Inflammatory macrophage treated with lipopolysaccharide for 4 hours (primary cell): ENCODE results near the gene PPP1R15A.
"Not testable (repeated sequence)": the region's sequence is repeated elsewhere in the genome, so short reads cannot be mapped to it uniquely, and the experiment has no call there.

ENCODE experiments used
- DNase-seq: peaks from one replicate; pipeline ENCODE4 v3.0.0-alpha.2; 2020

Gene PPP1R15A

GRCh38 chr19:48881741-48882657 is 9.8 kb downstream of the PPP1R15A start:
- no peak for DNase-seq

GRCh38 chr19:48883726-48884125 is 11.5 kb downstream of the PPP1R15A start:
- no peak for DNase-seq

- no peak for DNase-seq
Observed at GRCh38 chr19:48887861-48888612, 15.8 kb downstream of the PPP1R15A start.

DNA sequence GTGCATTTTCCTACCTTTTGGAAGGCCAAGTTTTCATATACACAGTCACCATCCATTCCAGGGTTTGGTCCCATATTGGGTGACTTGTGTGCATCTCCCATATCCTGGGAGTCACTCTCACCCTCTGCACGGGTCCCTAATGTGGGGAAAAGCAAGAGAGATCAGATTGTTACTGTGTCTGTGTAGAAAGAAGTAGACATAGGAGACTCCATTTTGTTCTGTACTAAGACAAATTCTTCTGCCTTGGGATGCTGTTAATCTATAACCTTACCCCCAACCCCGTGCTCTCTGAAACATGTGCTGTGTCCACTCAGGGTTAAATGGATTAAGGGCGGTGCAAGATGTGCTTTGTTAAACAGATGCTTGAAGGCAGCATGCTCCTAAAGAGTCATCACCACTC is 17.3 kb downstream of the PPP1R15A start:
- DNase-seq, result not testable (repeated sequence)

GRCh38 chr19:48890551-48890950 is 18.3 kb downstream of the PPP1R15A start:
- DNase-seq, result no peak

DNA sequence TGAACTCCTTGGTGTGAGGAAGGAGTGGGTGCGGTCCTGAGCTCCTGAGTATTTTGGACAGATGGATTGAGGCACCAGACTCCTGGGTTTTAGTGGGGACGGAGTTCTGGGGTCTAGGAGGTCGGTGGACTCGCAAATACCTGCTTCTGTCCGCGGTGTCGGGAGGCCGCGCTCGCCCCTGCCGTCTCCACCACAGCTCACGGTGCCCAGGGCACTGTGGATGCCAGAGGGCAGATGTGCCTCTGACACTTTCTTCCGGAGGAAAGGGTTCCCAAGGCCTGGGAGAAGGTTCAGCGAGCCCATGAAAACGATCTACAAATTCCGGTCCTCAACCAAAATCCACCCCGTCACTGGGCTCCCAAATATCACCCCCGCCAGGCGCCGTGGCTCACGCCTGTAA is 23.0 kb downstream of the PPP1R15A start:
- no peak for DNase-seq

- no peak for DNase-seq
Observed at GRCh38 chr19:48896191-48896720, 24.0 kb downstream of the PPP1R15A start.

DNA sequence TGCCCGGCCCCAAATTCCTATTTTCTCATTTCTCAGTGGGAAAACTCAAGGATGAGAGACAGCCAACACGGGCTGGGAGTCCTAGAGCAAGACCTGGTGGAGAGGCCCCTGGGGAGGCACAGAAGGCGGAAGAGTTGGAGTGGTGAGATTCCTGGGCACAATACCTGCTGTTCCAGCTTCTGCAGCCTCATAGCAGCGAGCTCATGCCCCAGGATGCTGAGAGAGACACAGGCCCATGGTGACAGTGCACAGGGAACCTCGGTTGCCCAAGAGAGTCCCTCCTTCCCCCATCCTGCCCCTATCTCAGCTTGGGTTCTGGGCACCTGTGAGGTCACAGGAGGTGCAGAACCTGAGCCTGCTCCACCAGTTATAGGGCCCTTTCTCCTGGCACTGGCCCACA is 25.0 kb downstream of the PPP1R15A start:
- no peak for DNase-seq

DNA sequence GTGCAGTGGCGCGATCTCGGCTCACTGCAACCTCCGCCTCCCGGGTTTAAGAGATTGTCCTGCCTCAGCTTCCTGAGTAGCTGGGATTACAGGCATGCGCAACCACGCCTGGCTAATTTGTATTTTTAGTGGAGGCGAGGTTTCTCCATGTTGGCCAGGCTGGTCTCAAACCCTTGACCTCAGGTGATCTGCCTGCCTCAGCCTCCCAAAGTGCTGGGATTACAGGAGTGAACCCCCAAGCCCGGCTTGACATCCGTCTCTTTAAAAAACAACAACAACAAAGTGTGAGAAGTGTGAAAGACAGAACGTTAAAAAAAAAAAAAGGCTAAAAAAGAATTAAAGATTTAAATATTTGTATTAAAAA is 27.1 kb downstream of the PPP1R15A start:
- DNase-seq, result not testable (repeated sequence)

DNA sequence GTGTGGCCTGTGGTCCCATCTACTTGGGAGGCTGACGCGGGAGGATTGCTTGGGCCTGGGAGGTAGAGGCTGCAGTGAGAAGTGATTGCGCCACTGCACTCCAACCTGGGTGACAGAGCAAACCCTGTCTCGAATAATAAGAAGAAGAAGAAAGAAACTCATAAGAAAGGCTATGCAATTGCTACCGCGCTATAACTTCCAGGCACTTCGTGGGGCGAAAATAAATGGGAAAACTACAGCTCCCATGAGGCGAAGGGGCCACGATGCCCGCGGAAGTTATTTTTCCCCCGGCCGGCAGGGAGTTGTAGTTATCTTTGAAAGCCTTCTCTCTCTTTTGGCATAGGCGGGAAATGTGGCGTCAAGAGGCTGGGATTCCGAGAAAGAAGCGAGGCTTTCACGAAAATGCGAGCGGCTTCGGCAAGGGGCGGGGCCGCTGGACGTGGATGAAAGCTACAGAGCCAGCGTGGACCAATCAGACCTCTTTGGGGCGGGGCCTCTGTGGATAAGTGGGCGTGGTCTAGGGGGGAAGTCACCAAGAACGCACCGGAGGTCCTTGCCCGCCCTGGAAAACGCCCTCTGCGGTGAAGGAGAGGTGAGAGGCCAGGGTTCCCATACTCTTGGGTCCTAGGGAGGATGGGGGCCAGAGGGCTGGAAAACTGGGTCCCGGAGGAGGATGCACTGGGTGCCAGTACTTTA is 27.7 kb downstream of the PPP1R15A start, which contains the start of gene NUCB1:
TSS of gene NUCB1 (plus strand) at position 532 of the 696 bp plus-strand sequence. CDS start 485 bp downstream, outside the sequence.
- peak; percentile 99 for DNase-seq

GRCh38 chr19:48900477-48901406 is 28.5 kb downstream of the PPP1R15A start:
- peak; percentile 61 for DNase-seq

DNA sequence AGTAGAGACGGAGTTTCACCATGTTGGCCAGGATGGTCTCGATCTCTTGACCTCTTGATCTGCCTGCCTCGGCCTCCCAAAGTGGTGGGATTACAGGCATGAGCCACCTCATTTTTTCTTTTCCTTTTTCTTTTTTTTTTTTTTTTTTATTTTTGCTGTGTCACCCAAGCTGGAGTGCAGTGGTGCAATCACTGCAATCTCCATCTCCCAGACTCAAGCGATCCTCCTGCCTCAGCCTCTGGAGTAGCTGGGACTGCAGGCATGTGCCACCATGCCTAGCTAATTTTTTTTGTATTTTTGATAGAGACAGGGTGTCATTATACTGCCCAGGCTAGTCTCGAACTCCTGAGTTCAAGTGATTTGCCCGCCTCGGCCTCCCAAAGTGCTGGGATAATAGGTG is 30.1 kb downstream of the PPP1R15A start:
- DNase-seq, result not testable (repeated sequence)

DNA sequence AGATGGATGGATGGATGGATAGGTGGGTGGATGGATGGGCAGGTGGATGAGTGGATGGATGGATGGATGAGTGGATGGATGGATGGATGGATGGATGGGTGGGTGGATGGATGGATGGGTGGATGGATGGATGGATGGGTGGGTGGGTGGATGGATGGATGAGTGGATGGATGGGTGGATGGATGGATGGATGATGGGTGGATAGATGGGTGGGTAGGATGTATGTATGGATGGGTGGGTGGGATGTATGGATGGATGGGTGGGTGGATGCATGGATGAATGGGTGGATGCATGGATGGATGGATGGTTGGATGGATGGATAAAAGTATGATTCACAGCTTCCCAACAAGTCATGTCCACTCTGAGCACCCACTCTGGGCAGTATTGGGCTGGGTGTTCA is 31.6 kb downstream of the PPP1R15A start:
- DNase-seq, result not testable (repeated sequence)

- no peak for DNase-seq
Observed at GRCh38 chr19:48905664-48906063, 33.4 kb downstream of the PPP1R15A start.

GRCh38 chr19:48906324-48906723 is 34.1 kb downstream of the PPP1R15A start:
- DNase-seq, result no peak

DNA sequence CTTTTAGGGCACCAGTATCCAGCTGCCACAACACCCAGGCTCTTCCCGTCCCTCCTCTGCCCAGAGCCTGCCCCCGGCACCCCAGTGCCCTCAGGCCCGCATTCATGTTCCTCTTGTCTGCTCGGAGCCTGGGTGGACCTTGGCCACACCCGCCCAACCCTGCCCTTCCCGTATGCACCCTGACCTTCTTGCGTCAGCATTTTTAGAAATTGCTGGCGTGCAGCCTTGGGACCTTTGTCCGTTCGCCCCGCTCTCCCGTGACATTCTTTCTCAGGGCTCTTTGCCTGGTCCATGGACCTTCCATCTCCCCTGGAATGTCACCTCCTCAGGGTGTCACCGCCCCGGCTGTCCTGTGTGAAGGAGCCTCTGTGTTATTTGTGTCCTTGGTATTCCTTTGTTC is 35.5 kb downstream of the PPP1R15A start:
- DNase-seq, result peak; percentile 57

- not testable (repeated sequence) for DNase-seq
Observed at GRCh38 chr19:48909424-48910077, 37.3 kb downstream of the PPP1R15A start.

DNA sequence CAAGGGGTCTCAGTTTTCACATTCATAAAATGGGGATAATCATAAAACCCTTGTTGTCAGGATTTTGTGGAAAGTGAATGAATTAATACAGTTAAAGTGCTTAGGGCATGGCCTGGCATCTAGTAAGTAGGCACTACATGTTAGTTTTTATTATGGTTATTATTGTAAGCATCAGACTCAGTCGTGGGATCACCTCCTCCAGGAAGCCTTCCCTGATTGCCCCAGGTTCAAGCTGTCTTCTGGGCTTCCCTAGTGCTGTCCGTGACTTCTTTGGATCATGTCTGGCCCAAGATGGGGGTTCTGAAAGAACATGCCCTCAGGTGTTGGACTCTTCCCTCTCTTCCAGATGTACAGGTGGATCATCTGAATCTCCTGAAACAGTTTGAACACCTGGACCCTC is 38.6 kb downstream of the PPP1R15A start:
- DNase-seq, result no peak

DNA sequence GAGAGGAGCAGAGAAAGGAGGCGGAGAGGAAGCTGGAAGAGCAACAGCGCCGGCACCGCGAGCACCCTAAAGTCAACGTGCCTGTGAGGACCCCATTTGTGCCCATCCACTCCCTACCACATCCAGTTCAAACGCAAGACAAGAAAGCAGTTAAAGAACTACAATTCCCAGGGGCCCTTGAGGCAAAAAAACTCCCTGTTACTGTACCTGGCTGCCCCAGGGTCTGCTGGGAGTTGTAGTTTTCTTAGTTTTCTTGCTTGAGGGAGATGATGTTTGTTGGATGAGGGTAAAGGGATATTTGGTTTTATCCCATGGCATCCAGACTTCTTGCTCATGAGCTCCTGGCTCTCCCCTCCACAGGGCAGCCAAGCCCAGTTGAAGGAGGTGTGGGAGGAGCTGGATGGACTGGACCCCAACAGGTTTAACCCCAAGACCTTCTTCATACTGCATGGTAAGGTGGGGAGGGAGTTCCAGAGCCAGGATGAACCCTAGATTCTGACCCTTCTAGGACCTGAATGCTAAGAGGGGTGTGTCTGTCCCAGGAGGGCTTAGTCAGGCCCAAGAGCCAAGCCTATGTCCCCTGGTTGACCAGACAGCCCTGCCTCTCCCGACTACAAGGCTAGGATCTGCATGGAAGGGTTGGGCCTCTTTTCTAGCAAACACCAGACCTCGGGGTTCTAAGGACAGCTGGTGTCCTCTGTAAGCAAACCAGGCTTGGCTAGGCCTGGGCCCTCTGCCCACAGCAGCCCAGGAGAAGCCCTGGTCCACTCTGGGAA is 41.1 kb downstream of the PPP1R15A start:
- no peak for DNase-seq

GRCh38 chr19:48914181-48914580 is 42.0 kb downstream of the PPP1R15A start:
- no peak for DNase-seq
